Measurements from ENCODE around the gene SP3.

DNA sequence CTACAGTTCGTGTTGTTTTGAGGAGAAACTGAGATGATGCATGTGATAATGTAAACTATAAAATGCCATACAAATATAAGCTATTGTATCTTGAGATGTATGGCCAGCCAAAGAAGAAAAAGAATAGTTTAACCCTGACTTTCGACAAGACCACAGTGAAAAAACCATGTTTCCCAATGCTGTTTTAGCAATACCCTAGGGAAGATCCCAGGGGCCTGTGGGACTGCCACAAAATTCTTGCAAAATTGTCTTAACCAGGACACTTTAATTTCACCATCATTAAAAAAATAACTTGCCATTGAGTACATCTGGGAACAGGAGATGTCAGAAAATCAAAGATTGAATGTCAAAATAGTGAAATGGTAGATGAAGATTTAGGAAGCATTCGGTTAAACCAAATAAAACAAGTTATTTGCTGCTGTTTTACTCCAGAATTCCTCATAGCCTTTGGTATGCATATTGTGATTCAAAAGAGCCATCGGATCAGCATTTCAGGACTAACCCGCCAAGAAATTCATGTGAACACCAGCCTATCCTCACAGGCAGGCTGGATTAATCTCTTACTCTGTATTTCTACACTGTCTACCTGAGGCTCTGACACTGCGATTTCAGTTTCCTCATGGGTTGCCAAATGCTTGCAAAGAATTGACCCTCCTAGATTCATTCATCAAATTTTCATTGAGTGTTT, 49.0 kb upstream of the SP3 start:
- TF ChIP-seq POLR2A (IDR thresholded peaks at IDR 0.05) = no peak
- TF ChIP-seq, protein P1, sequence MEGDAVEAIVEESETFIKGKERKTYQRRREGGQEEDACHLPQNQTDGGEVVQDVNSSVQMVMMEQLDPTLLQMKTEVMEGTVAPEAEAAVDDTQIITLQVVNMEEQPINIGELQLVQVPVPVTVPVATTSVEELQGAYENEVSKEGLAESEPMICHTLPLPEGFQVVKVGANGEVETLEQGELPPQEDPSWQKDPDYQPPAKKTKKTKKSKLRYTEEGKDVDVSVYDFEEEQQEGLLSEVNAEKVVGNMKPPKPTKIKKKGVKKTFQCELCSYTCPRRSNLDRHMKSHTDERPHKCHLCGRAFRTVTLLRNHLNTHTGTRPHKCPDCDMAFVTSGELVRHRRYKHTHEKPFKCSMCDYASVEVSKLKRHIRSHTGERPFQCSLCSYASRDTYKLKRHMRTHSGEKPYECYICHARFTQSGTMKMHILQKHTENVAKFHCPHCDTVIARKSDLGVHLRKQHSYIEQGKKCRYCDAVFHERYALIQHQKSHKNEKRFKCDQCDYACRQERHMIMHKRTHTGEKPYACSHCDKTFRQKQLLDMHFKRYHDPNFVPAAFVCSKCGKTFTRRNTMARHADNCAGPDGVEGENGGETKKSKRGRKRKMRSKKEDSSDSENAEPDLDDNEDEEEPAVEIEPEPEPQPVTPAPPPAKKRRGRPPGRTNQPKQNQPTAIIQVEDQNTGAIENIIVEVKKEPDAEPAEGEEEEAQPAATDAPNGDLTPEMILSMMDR (IDR thresholded peaks at IDR 0.05) = no peak

Data from body of pancreas (tissue), 4 donors.